ENCODE data around the gene TUBAL3. TPM values are rescaled to one million over a fixed set of nuclear protein-coding genes. Genes with fewer than 3 reads are reported as not detected.

Gene TUBAL3
- total RNA-seq, 1 donor from 2014 or later = not detected

GRCh38 chr10:5440206-5440605 is 35.6 kb upstream of the TUBAL3 start:
- no peaks in the 10 kb centered on the region for H3K9me3 Mint-ChIP-seq (ENCODE audit: unreplicated experiment)
- no peaks in the 10 kb centered on the region for H3K36me3 Mint-ChIP-seq (ENCODE audit: unreplicated experiment)
- H3K27ac Mint-ChIP-seq (ENCODE audit: unreplicated experiment) = no peak overlapping the region
- peaks cover 4% of the 10 kb centered on the region for H3K4me1 Mint-ChIP-seq (ENCODE audit: unreplicated experiment)
- no peak for DNase-seq (ENCODE audit: extremely low spot score, unreplicated experiment)
- TF ChIP-seq CTCF (IDR thresholded peaks at IDR 0.05) = no peak
- H3K4me3 Mint-ChIP-seq (ENCODE audit: unreplicated experiment) = no peak overlapping the region
- no peaks in the 10 kb centered on the region for H3K27me3 Mint-ChIP-seq (ENCODE audit: unreplicated experiment)

- H3K27me3 Mint-ChIP-seq (ENCODE audit: unreplicated experiment) = no peaks in the 10 kb centered on the region
- no peak overlapping the region for H3K27ac Mint-ChIP-seq (ENCODE audit: unreplicated experiment)
- no peak for TF ChIP-seq CTCF (IDR thresholded peaks at IDR 0.05)
- peaks cover 4% of the 10 kb centered on the region for H3K9me3 Mint-ChIP-seq (ENCODE audit: unreplicated experiment)
- H3K4me3 Mint-ChIP-seq (ENCODE audit: unreplicated experiment) = no peak overlapping the region
- H3K4me1 Mint-ChIP-seq (ENCODE audit: unreplicated experiment) = peaks cover 13% of the 10 kb centered on the region
- no peak for DNase-seq (ENCODE audit: extremely low spot score, unreplicated experiment)
- H3K36me3 Mint-ChIP-seq (ENCODE audit: unreplicated experiment) = peaks cover 7% of the 10 kb centered on the region
Observed at GRCh38 chr10:5435328-5435727, 30.7 kb upstream of the TUBAL3 start.

- peaks cover 4% of the 10 kb centered on the region for H3K9me3 Mint-ChIP-seq (ENCODE audit: unreplicated experiment)
- peak overlapping the region; percentile 55 for H3K27ac Mint-ChIP-seq (ENCODE audit: unreplicated experiment)
- peak; percentile 79 for TF ChIP-seq CTCF (IDR thresholded peaks at IDR 0.05)
- no peak overlapping the region for H3K4me3 Mint-ChIP-seq (ENCODE audit: unreplicated experiment)
- H3K4me1 Mint-ChIP-seq (ENCODE audit: unreplicated experiment) = peaks cover 16% of the 10 kb centered on the region
- peaks cover 7% of the 10 kb centered on the region for H3K36me3 Mint-ChIP-seq (ENCODE audit: unreplicated experiment)
- H3K27me3 Mint-ChIP-seq (ENCODE audit: unreplicated experiment) = no peaks in the 10 kb centered on the region
- DNase-seq (ENCODE audit: extremely low spot score, unreplicated experiment) = no peak
Observed at GRCh38 chr10:5434017-5434753, 29.6 kb upstream of the TUBAL3 start.

- peaks cover 4% of the 10 kb centered on the region for H3K9me3 Mint-ChIP-seq (ENCODE audit: unreplicated experiment)
Observed at GRCh38 chr10:5433182-5433581, 28.6 kb upstream of the TUBAL3 start.

More at GRCh38 chr10:5433182-5433581, 28.6 kb upstream of the TUBAL3 start:
- peaks cover 20% of the 10 kb centered on the region for H3K4me1 Mint-ChIP-seq (ENCODE audit: unreplicated experiment)
- peaks cover 7% of the 10 kb centered on the region for H3K36me3 Mint-ChIP-seq (ENCODE audit: unreplicated experiment)
- no peak for TF ChIP-seq CTCF (IDR thresholded peaks at IDR 0.05)
- H3K27ac Mint-ChIP-seq (ENCODE audit: unreplicated experiment) = no peak overlapping the region
- H3K27me3 Mint-ChIP-seq (ENCODE audit: unreplicated experiment) = no peaks in the 10 kb centered on the region
- DNase-seq (ENCODE audit: extremely low spot score, unreplicated experiment) = no peak
- no peak overlapping the region for H3K4me3 Mint-ChIP-seq (ENCODE audit: unreplicated experiment)

Data from osteocyte (in vitro differentiated cells).